GM23338 (cell line): ENCODE data around the gene METTL17. TPM values are rescaled to one million over a fixed set of nuclear protein-coding genes. Genes with fewer than 3 reads are reported as not detected.

Experiments
- ATAC-seq: fragments of 200-7000 bp; cut with Tn5 transposase; 3 replicates; pipeline ENCODE4 v1.9.1; 2020
- DNase-seq: peaks from one replicate; pipeline ENCODE4 v3.0.0-alpha.2; 2015; ENCODE audit warnings: low spot score
- H2AFZ ChIP-seq: fragments of 200-600 bp; sonication (generic); 2 replicates; pipeline ENCODE4 v1.8.0; 2016; ENCODE audit warnings: antibody characterized with exemption, mild to moderate bottlenecking, moderate library complexity
- H3F3A ChIP-seq: fragments of 200-600 bp; sonication (generic); replicated peaks from 2 replicates; pipeline ENCODE4 v1.8.0; 2017; ENCODE audit warnings: antibody characterized with exemption, mixed run types, low read depth
- H3K27ac ChIP-seq: fragments of 200-600 bp; sonication (generic); 2 replicates; pipeline ENCODE4 v1.6.1; 2016; ENCODE audit warnings: low read depth
- H3K27me3 ChIP-seq: fragments of 200-600 bp; sonication (generic); 2 replicates; pipeline ENCODE4 v1.8.0; 2016; ENCODE audit warnings: mild to moderate bottlenecking, mixed run types, moderate library complexity; ENCODE audit not compliant: insufficient read depth
- H3K36me3 ChIP-seq: fragments of 200-600 bp; sonication (generic); 2 replicates; pipeline ENCODE4 v1.8.0; 2016; ENCODE audit warnings: mild to moderate bottlenecking; ENCODE audit not compliant: insufficient read depth
- H3K4me1 ChIP-seq: fragments of 200-600 bp; sonication (generic); 2 replicates; pipeline ENCODE4 v1.8.0; 2016; ENCODE audit warnings: mild to moderate bottlenecking, moderate library complexity; ENCODE audit not compliant: insufficient read depth
- H3K4me2 ChIP-seq: fragments of 200-600 bp; sonication (generic); 2 replicates; pipeline ENCODE4 v1.7.1; 2017; ENCODE audit warnings: mixed run types
- H3K4me3 ChIP-seq: fragments of 200-600 bp; sonication (generic); 2 replicates; pipeline ENCODE4 v1.6.1; 2016; ENCODE audit warnings: mixed run types
- H3K79me2 ChIP-seq: fragments of 200-600 bp; sonication (generic); replicated peaks from 2 replicates; pipeline ENCODE4 v1.8.0; 2017; ENCODE audit warnings: mild to moderate bottlenecking; ENCODE audit not compliant: insufficient read depth
- H3K9me2 ChIP-seq: fragments of 200-600 bp; sonication (generic); 2 replicates; pipeline ENCODE4 v1.8.0; 2017; ENCODE audit not compliant: insufficient read depth
- H4K20me1 ChIP-seq: fragments of 200-600 bp; sonication (generic); replicated peaks from 2 replicates; pipeline ENCODE4 v1.8.0; 2017; ENCODE audit warnings: mild to moderate bottlenecking; ENCODE audit not compliant: insufficient read depth
- H3K27ac Mint-ChIP-seq: 2 replicates; pipeline ENCODE4 v1.8.0; 2020; ENCODE audit warnings: inconsistent platforms, mild to moderate bottlenecking, moderate library complexity, mixed read lengths
- H3K27me3 Mint-ChIP-seq: 3 replicates; pipeline ENCODE4 v1.8.0; 2022; ENCODE audit warnings: low read depth, mild to moderate bottlenecking, moderate library complexity, mixed read lengths, inconsistent platforms; ENCODE audit not compliant: insufficient read depth, poor library complexity
- H3K36me3 Mint-ChIP-seq: 3 replicates; pipeline ENCODE4 v1.8.0; 2021; ENCODE audit warnings: low read depth, mild to moderate bottlenecking, inconsistent platforms, moderate library complexity, mixed read lengths
- H3K4me1 Mint-ChIP-seq: 3 replicates; pipeline ENCODE4 v1.8.0; 2020; ENCODE audit warnings: mild to moderate bottlenecking, inconsistent platforms, mixed read lengths
- H3K4me3 Mint-ChIP-seq: 3 replicates; pipeline ENCODE4 v1.8.0; 2021; ENCODE audit warnings: moderate library complexity, mild to moderate bottlenecking, inconsistent platforms, mixed read lengths
- H3K9me3 Mint-ChIP-seq: 3 replicates; pipeline ENCODE4 v1.8.0; 2020; ENCODE audit warnings: moderate library complexity, mild to moderate bottlenecking, inconsistent platforms, mixed read lengths
- CREB1 ChIP-seq: fragments of 250-450 bp; sonication (Bioruptor Pico); IDR thresholded peaks from 2 replicates; pipeline ENCODE4 v1.5.0; 2020; ENCODE audit warnings: low read depth, mild to moderate bottlenecking, moderate library complexity
- CTCF ChIP-seq, 2 experiments: fragments of 200-600 bp in 1 of 2; sonication (generic) in 1 of 2; conservative IDR thresholded peaks; 2 replicates each; pipeline versions ENCODE4 v1.5.1 to v1.6.1; 2016 to 2017; ENCODE audit warnings: antibody characterized with exemption in 2 of 2, low read depth in 2 of 2, mild to moderate bottlenecking in 2 of 2, moderate library complexity in 1 of 2
- EZH2 ChIP-seq: fragments of 200-600 bp; sonication (generic); IDR thresholded peaks from one replicate; pipeline ENCODE4 v1.8.0; 2017; ENCODE audit warnings: antibody characterized with exemption, mild to moderate bottlenecking, low read depth; ENCODE audit not compliant: unreplicated experiment
- EZH2phosphoT487 ChIP-seq: fragments of 200-600 bp; sonication (generic); IDR thresholded peaks from one replicate; pipeline ENCODE4 v1.8.1; 2018; ENCODE audit warnings: antibody characterized with exemption; ENCODE audit not compliant: unreplicated experiment
- JUNB ChIP-seq: IDR thresholded peaks from one replicate; pipeline ENCODE4 v1.6.1; 2016; ENCODE audit warnings: antibody characterized with exemption; ENCODE audit not compliant: unreplicated experiment
- REST ChIP-seq: IDR thresholded peaks from one replicate; pipeline ENCODE4 v1.6.1; 2018; ENCODE audit warnings: antibody characterized with exemption; ENCODE audit not compliant: unreplicated experiment
- ZNF462 ChIP-seq: fragments of 250-450 bp; sonication (Bioruptor Pico); IDR thresholded peaks from 2 replicates; pipeline ENCODE4 v1.5.0; 2020; ENCODE audit warnings: mild to moderate bottlenecking, moderate library complexity
- polyA plus RNA-seq: library from polyadenylated mRNA; unstranded; fragments of >200 nt; fragmentation: Nextera tagmentation; extraction: Ambion mirVana; gene quantifications from 2 replicates; pipeline ENCODE4 v1.2.1, GENCODE V29; 2016
- total RNA-seq: library from RNA; depleted of rRNA; stranded (reverse); fragments of >200 nt; shearing (Covaris generic); gene quantifications from 2 replicates; pipeline ENCODE4 v1.2.3, GENCODE V29; 2014
- TF ChIP-seq, protein P1 (sequence below): IDR thresholded peaks from 2 replicates; pipeline ENCODE4 v1.6.1; 2016; ENCODE audit warnings: antibody characterized with exemption

Gene METTL17
- total and polyA plus RNA-seq, 2 experiments from 2014 or later: 74.9 to 156 TPM

DNA sequence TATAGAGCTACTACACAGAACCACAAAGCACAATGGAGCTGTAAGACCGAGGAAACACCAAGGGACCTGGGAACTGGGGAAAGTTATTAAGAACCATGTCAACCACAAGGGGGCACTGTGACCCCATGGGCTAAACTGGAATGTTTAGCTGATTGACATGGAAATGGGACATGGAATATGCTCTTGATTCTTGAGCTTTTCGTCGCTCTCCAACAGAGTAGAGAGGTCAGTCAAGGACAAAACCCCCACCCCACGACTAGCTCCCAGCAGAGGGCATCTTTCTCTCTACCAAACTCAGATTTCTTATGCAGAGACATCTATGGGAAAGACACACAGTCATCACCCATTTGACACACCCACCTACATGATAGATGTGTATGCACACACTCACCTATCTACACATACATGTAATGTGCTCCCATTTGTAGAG, 25.0 kb downstream of the METTL17 start (continued):
- TF ChIP-seq ZNF462 (no peak), EZH2 (no peak)

GRCh38 chr14:21015312-21015711, 25.5 kb downstream of the METTL17 start:
- Histone ChIP-seq H3K4me3 (no peak overlapping the region), H3K4me1 (0 out of 2 replicates have a peak, but pooled peaks cover 7% of the 10 kb centered on the region), H3K79me2 (no peaks in the 10 kb centered on the region), H2AFZ (no peak overlapping the region), H3K27ac (no peak overlapping the region), H3K9me2 (no peaks in the 10 kb centered on the region), H3K4me2 (no peak overlapping the region), H3K36me3 (no peaks in the 10 kb centered on the region), H3K27me3 (no peaks in the 10 kb centered on the region), H3F3A (no peaks in the 10 kb centered on the region), H4K20me1 (no peaks in the 10 kb centered on the region)
- Mint-ChIP-seq H3K36me3 (peaks cover 3% of the 10 kb centered on the region; the same call in 2 of the 3 replicates), H3K4me3 (no peak overlapping the region), H3K27me3 (peaks cover 5% of the 10 kb centered on the region), H3K4me1 (peaks cover 9% of the 10 kb centered on the region), H3K27ac (no peak overlapping the region), H3K9me3 (no peaks in the 10 kb centered on the region)
- ATAC-seq (peak; percentile 54), DNase-seq (peak; percentile 14)
- TF ChIP-seq JUNB: no peak
- no peak for TF ChIP-seq EZH2phosphoT487
- no peak for TF ChIP-seq CREB1
- TF ChIP-seq, protein P1, sequence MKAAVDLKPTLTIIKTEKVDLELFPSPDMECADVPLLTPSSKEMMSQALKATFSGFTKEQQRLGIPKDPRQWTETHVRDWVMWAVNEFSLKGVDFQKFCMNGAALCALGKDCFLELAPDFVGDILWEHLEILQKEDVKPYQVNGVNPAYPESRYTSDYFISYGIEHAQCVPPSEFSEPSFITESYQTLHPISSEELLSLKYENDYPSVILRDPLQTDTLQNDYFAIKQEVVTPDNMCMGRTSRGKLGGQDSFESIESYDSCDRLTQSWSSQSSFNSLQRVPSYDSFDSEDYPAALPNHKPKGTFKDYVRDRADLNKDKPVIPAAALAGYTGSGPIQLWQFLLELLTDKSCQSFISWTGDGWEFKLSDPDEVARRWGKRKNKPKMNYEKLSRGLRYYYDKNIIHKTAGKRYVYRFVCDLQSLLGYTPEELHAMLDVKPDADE: no peak
- TF ChIP-seq CTCF (conservative IDR thresholded peaks at IDR 0.05; ENCODE audit: low read depth in 2 of 2): no peak
- TF ChIP-seq EZH2: no peak
- TF ChIP-seq REST: no peak
